GM18951 (cell line): ENCODE results near the gene DYRK2.

Source experiments
- POLR2A ChIP-seq: IDR thresholded peaks from 4 replicates; pipeline ENCODE4 v1.6.1; 2011; ENCODE audit warnings: mild to moderate bottlenecking; ENCODE audit not compliant: insufficient read length, insufficient read depth; ENCODE audit errors: extremely low read depth
- in situ Hi-C: fragments of 300-500 bp; cut with MboI; formaldehyde crosslinking; loops from one replicate; pipeline ENCODE4 v1.12.0; 2022; ENCODE audit warnings: low sequenced_read_pairs, mixed read lengths, inconsistent platforms; ENCODE audit not compliant: unreplicated experiment

Gene DYRK2

DNA sequence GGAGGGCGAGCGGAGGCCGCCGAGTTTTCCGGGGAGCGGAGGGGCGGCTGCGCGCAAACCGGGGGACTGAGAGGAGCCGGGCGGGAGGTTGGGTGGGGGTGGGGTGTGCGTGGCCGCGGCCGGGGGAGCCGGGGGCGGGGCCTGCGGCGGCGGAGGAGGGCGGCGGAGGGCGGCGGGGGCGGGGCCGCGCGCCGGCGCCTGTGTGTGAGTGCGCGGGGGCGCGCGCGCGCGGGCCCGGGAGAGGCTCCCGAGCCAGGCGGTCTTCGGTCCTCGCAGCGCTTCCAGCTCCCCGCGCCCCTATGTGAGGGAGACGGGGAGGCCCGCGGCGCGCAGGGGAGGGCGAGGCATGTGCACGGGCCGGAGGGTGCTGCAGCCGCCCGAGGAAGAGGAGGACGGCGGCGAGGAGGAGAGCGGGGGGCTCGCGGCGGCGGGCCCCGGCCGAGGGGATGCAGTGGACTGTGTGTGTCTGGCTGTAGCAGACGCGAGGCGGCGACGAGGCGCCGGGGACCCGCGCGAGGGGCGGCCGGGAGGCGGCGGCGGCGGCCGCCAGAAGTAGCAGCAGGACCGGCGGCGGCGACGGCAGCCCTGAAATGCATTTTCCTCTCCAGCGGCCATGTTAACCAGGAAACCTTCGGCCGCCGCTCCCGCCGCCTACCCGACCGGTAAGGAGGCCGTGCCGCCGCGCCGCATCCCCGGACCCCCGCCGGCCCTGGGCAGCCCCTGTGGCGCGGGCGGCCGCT, at the start of gene DYRK2:
Gene DYRK2, plus strand, starts transcription at position 225 of the 740 bp plus-strand sequence. Its CDS starts 389 bp downstream, at position 614.
- in situ Hi-C loops: no loop called here
- TF ChIP-seq POLR2A: peak; percentile 83

- in situ Hi-C loops: no loop called here
- TF ChIP-seq POLR2A: no peak
Measured at GRCh38 chr12:67599691-67600090, 48.9 kb upstream of the DYRK2 start.

- no peak for TF ChIP-seq POLR2A
- in situ Hi-C loops: no loop called here
Measured at GRCh38 chr12:67601126-67601525, 47.4 kb upstream of the DYRK2 start.

DNA sequence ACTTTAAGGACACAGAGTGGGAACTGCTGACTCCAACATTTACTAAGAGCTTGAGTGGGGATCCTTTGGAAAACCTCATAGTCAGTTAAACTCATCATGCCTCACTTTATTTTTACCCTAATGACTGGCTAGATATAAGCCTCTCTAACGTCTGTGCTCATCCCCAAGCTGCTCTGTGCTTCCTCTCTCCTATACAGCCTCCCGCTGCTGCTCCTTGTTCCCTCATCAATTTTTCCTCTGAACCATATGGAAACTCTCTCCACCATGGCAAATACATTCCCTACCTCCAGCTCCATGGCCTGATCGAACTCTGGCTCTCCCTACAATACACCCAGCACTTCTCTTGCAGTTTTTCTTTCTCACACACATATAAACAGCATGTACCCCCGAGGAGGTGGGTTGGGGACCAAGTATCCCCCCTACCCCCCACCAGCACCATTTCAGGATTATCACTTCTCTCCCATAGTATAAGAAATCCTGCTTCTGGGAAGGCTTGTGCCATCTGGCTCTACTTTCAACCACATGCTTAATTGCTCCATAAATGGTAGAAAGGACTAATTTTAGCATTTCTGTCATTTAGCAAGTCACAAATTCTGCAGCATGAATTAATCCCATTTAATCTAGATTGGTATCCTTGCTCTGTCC, 39.2 kb upstream of the DYRK2 start:
- in situ Hi-C loops: no loop called here
- TF ChIP-seq POLR2A: no peak

- TF ChIP-seq POLR2A: no peak
- in situ Hi-C loops: no loop called here
Measured at GRCh38 chr12:67613040-67613439, 35.5 kb upstream of the DYRK2 start.

DNA sequence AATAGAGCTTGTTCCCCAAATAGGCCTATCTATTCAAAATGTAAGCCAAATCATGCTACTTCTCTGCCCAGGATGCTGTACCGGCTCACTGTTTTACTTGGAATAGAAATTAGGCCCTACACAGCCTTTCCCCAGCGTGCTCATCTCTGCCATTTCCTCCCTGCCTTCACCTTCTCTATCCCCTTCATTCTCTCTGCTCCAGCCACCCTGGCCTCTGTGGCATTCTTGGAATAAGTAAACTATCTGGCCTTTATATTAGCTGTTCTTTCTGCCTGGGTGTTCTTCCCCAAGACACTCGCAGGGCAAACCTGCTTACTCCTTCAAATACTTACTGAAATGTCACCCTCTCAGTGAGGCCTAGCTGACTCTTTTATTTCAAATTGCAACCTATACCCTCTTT, 30.9 kb upstream of the DYRK2 start:
- TF ChIP-seq POLR2A: no peak
- in situ Hi-C loops: no loop called here

DNA sequence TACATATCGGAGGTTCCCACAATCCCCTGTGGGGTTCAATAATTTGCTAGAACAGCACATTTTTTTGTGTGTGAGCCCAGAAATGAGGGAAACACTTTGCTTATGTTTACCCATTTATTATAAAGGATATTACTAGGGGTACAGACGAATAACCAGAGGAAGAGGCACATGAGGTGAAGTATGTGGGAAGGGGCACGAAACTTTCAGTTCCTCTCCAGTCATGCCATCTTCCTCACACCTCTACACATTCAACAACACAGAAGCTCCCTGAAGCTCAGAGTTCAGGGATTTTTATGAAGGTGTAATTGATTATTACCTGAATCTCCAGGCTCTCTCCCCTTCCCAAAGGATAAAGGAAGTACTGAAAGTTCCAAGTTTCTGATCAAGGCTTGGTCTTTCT, 30.2 kb upstream of the DYRK2 start:
- in situ Hi-C loops: no loop called here

DNA sequence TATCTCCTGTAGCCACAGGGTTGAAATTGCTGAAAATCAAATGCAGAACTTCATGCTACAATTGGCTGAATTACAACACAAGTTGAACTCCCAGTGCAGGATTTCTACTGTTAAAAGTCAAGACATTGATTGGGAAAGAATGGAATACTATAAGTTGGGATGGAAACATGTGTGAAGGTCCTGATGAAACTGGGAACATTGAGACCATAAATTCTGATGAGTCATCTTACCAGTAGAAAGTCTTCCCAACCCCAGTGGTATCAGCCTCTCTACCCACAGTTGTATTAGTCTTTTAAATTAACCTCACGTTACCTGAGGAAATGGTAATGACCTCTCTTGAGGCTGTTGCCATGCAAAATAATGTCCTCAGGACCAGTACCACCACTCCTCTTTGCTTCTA, 27.4 kb upstream of the DYRK2 start:
- no peak for TF ChIP-seq POLR2A
- in situ Hi-C loops: no loop called here

More for the DNA sequence above, 30.2 kb upstream of the DYRK2 start:
- TF ChIP-seq POLR2A: no peak

DNA sequence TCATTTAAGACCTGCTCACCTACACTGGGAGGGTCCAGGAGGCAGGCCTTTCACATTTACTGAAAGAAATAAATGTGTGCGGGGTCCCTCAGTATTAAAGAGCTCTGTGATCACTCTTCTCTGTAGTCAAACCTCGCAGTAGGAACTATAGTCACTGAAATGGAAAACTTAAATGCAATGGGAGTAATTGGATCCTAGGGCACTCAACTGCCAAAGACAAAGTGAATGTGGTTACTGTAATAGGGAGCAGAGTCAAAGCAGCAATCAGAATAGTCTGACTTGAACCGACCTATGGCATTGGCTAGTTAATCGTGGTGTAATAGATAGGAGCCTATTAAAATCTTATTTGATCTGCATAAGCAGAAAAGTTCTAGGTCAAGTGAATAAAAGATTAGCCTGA, 26.6 kb upstream of the DYRK2 start:
- TF ChIP-seq POLR2A: no peak
- in situ Hi-C loops: no loop called here

DNA sequence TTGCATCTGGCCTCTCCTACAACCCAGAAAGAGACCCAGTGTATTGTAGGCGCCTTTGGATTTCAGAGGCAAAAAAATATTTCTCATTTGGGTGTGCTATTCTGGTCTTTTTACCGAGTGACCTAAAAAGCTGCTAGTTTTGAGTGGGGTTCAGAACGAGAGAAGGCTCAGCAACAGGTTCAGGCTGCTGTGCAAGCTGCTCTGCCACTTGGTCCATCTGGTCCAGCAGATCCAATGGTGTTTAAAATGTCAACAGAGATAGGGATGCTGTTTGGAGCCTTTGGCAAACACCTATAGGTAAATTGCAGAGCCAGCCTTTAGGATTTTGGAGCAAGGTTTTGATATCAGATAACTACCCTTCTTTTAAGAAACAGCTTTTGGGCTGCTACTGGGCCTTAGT, 25.3 kb upstream of the DYRK2 start:
- in situ Hi-C loops: no loop called here

GRCh38 chr12:67624355-67624754, 24.2 kb upstream of the DYRK2 start:
- in situ Hi-C loops: no loop called here
- no peak for TF ChIP-seq POLR2A

More for the DNA sequence above, 25.3 kb upstream of the DYRK2 start:
- TF ChIP-seq POLR2A: no peak

- no peak for TF ChIP-seq POLR2A
- in situ Hi-C loops: no loop called here
Measured at GRCh38 chr12:67625004-67625403, 23.5 kb upstream of the DYRK2 start.

GRCh38 chr12:67626156-67626555, 22.4 kb upstream of the DYRK2 start:
- TF ChIP-seq POLR2A: no peak
- in situ Hi-C loops: no loop called here
